Activated effector memory CD4-positive, alpha-beta T cell treated with Interleukin-2 at 50 U/mL for 16 hours (primary cell): ENCODE data around the gene CDK17.

ENCODE experiments used
- DNase-seq: peaks from one replicate; pipeline ENCODE4 v3.0.0-alpha.2; 2020

Gene CDK17

DNA sequence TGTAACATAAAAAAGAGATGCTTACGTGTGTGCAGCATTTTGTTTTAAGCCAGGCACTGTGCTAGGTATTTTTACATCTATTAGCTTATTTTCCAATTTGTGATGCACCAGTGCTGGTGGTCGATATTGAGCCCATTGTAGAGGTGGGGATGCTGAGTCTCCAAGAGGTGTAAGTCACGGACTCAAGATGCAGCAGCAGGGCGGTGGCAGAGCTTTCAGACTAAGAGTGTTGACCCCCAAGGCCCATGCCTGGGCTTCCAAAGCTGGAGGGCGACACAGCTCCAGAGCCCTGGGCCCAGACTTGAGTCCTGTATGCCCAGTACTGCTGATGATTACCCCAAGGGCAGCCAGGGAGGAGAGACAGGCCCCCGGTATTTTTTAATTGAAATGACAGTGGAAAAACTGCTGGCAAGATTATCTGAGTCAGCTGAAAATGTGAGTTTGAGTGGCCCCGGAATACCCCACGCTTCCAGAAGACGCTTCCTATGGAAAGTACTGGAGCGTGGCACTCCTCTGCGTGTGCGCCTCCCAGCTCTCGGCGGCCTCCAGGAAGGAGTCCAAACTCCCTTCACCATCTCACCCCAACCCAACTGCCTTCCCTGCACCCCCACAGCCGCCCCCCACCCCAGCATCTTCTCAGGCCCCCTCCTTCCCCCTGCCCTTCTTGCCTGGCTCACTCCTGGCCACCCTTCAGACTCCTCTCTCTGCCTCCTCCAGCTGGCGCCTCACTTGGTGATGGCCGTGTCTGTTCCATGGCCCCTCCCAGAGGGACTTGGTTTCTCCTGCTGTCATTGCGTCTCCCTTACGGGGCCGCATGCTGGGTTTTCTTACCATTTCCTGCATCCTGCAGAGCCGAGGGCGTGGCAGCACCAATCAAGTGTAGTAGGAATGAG is 165.4 kb downstream of the CDK17 start:
- no peak for DNase-seq

DNA sequence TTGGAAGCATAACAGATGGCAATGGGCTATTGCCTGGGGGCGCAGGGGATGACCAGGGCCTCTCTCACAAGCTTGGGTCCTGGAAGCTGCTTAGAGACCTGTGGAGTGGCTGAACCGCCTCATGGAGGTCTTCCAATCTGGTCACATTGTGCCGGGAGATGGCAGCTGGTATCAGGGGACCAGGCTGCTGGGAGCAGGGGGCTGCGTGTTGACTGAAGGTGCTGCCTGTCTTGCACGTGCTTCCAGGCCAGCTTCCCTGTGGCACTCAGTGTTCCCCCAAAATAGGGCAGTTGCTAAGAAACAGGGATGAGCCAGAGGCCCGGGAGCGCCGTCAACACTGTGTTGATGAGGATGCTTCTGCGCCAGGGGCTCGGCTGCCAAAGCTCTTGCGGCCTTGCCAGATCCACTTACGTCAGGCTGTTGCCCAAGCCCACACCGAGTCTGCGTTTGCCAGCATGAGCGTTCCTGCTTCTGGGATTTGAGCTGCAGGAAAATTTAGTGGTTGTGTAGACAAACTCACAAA is 166.2 kb downstream of the CDK17 start:
- DNase-seq = no peak

DNA sequence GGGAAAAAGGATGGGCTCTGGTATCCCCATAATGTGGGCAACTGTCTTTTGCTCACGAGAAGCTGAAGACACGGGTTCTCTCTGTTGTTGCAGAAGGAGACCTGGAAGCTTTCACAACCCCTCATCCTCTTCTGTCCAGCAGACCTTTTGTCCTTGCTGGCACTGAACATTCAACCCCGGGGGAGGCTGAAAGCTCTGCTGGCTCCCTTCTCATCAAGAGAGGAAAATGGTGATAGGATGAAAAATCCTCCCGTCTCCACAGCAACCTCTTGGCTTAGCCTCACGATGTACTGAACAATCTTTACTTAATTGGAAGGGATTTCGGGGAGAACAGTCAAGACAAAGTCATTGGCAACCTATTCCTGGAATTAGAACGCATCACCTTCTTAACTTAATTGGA is 167.1 kb downstream of the CDK17 start:
- DNase-seq = no peak

DNA sequence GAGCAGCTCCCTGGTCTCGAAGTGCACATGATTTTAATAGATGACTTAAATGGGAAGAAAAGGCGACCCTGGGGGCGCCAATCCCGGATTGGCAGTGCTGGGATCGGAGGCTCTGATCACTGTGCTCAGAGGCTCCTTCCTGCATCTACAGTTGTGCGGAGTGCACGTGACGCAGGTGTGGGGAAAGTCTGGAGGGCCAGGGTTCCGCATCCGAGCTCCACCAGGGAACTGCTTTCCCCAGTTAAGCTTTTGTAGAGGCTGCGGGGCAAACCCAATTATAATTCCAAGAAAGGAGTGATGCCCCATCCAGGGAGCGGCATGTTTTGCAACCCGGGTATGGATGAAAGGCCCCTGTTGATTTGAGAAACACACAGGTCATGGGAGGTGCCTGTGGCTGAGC is 169.6 kb downstream of the CDK17 start:
- no peak for DNase-seq

GRCh38 chr12:96228566-96229248 is 171.5 kb downstream of the CDK17 start:
- DNase-seq = no peak
